ENCODE data around the gene PIK3CB.
"Not testable (repeated sequence)": the region's sequence is repeated elsewhere in the genome, so short reads cannot be mapped to it uniquely, and the experiment has no call there.

- TF ChIP-seq POLR2AphosphoS5 (IDR thresholded peaks at IDR 0.05; ENCODE audit: low read depth, low read length); CTCF (IDR thresholded peaks at IDR 0.05); SIN3A (IDR thresholded peaks at IDR 0.05; ENCODE audit: borderline replicate concordance, insufficient read depth, low read depth, low read length); TCF7L2 (IDR thresholded peaks at IDR 0.05; ENCODE audit: low read depth, low read length); REST (IDR thresholded peaks at IDR 0.05; ENCODE audit: insufficient read depth in 1 of 2, low read depth in 2 of 2, low read length in 1 of 2): not testable (repeated sequence)
Observed at GRCh38 chr3:138832473-138833057, 2.2 kb downstream of the PIK3CB start.
